A549 treated with DMSO at 1 μM for 4 hours (cell line): Measurements from ENCODE around the gene ARL10. TPM values are rescaled to one million over a fixed set of nuclear protein-coding genes. Genes with fewer than 3 reads are reported as not detected.

Experiments used
- total RNA-seq: library from RNA; stranded (reverse); fragments of 200-300 nt; extraction: Qiagen RNA extraction; gene quantifications from 5 replicates; pipeline ENCODE4 v1.2.3, GENCODE V29; 2022; ENCODE audit warnings: low read depth

Gene ARL10
- total RNA-seq: 0.31 to 1.1 TPM (median 0.76 TPM) in 5 replicates

DNA sequence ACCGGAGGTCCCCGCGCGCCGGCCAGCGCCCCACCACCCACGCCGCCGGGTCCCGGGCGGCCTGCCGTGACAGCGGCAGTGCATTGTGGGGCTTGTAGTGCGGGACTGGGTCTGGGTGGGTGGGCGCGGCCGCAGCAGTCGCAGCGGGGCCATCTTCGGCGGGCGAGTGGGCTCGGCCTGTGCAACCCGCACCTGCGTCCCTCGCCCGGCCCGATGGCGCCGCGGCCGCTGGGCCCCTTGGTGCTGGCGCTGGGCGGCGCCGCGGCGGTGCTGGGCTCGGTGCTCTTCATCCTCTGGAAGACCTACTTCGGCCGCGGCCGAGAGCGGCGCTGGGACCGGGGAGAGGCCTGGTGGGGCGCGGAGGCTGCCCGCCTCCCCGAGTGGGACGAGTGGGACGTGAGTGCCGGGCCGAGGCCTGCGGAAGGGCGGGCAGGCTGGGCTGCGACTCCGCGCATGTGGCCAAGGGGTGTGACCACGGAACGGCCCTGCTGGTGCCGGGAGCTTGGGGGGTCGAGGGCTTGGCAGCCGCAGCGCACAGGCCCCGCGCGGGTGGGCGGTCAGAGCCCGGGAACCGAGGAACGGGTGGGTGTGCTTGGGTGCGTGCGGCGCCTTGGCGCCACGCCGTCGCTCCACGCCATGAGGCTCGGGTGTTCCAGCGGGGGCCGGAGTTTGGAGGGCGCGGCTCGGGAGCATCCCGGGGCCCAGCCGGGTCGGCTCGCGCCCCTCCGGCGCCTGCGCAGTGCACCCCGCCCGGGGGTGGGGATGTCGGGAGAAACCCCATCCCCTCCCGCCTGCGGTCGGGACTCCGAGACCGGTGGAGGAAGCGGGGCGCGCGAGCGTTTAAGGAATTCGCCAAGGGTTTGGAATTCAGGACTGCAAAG, at the start of gene ARL10:
Gene ARL10 (plus strand): TSS at position 137 of the 881 bp plus-strand sequence. CDS start 77 bp downstream, at position 214.

GRCh38 chr5:176361437-176362232, 3.7 kb upstream of the ARL10 start, which contains the start of gene KIAA1191:
KIAA1191 (minus strand) TSS chr5:176361764; CDS start chr5:176359508, 2,256 bp downstream.

DNA sequence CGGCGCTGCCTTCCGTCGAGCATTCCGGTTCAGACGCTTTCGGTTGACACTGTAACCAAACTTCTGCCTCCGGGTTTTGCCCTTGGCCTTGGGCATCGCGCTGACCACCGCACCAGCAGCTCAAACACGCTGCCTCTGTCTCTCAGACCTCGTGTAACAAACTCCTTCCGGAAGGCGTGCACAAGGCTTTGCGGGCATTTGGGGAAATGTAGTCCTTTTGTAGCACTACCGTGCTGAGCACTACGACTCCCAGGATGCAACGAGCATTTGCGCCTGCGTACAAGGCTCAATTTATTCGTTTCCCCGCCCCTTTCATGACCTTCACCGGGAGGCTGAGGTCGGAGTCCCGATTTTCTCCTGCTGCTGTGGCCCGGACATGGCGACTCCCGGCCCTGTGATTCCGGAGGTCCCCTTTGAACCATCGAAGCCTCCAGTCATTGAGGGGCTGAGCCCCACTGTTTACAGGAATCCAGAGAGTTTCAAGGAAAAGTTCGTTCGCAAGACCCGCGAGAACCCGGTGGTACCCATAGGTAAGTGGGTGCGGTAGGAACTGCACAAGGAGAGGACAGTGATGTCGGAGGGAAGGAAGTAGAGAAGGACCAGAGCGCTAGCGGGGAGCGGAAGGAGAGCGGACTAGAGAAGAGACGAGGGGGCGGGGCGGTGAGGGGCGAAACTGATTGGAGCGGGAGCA, 23.3 kb downstream of the ARL10 start, which contains the start of the genes HIGD2A and NOP16:
Gene HIGD2A (plus strand): TSS at position 308 of the 691 bp plus-strand sequence. CDS start 69 bp downstream, at position 377.
Gene NOP16 (minus strand): TSS at position 155 of the 691 bp plus-strand sequence. CDS start 59 bp downstream, at position 96.

DNA sequence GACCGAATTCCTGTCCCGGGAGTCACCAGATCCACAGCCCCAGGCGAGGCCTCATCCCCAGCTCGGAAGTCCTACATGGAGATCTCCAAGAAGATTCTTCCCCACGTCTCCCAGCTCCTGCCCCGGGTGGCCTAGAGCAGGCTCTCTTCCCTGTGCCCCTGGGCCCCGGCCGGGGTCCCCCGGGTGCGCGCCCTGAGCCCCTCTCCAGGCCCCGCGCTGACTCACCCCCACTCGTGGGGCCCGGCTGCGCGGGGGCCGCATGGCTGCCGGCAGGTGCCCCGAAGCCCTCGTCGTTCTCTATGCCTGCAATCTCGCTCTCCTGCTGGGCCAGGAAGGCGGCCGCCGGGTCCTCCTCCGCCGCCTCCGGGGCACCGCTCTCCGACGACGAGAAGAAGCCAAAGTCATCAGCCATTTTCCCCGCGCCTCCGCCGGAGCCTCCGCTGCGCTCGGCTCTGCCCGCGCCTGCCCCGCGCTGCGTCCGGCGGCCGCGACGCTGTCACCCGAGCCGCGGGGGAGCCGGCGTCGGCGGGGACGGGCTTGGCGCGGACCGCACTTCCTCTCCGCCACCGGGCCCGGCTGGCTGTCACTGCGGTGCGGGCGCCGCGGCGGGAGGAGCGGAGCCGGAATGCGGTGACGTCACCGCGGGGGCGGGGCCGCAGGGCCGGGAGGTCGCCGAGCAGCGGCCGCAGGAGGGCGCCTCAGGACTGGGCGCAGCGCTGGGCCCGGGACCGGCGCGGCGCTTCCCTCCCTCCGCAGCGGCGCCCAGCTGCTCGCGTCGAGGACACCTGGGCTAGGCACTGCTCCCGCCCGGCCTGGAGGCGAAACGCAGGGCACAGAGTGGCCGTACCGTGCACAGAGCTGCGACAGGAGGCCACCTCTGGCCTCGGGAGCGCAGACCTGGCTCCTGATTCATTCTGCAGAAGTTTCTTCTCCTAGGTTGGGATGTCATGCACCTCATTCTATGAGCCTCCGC, 51.0 kb downstream of the ARL10 start, which contains the start of gene CLTB:
Gene CLTB (minus strand): TSS at position 588 of the 973 bp plus-strand sequence. CDS start 176 bp downstream, at position 412.

Other genes with a start within 250 kb of the ARL10 start
- gene SIMC1, start 127.1 kb upstream of the ARL10 start, total RNA-seq: 12.0 to 15.7 TPM (median 14.5 TPM) in 5 replicates
- 64.4 to 86.2 TPM (median 79.2 TPM) in 5 replicates for gene KIAA1191, start 3.7 kb upstream of the ARL10 start, total RNA-seq
- 121 to 132 TPM (median 126 TPM) in 5 replicates for gene NOP16, start 23.1 kb downstream of the ARL10 start, total RNA-seq
- gene HIGD2A, start 23.3 kb downstream of the ARL10 start, total RNA-seq: 234 to 275 TPM (median 243 TPM) in 5 replicates
- 73.1 to 113 TPM (median 98.3 TPM) in 5 replicates for gene CLTB, start 51.1 kb downstream of the ARL10 start, total RNA-seq
- 49.5 to 54.6 TPM (median 53.4 TPM) in 5 replicates for gene FAF2, start 82.9 kb downstream of the ARL10 start, total RNA-seq
- 31.2 to 47.4 TPM (median 42.0 TPM) in 5 replicates for gene RNF44, start 171.9 kb downstream of the ARL10 start, total RNA-seq
- 0.04 to 0.08 TPM (median 0.06 TPM) in 5 replicates for gene CDHR2, start 183.9 kb downstream of the ARL10 start, total RNA-seq
- 7.3 to 10.3 TPM (median 9.4 TPM) in 5 replicates for gene GPRIN1, start 244.7 kb downstream of the ARL10 start, total RNA-seq